PC-9 (cell line): ENCODE data around the gene ANKRD44.

Source experiments
- CTCF ChIP-seq: fragments of 200-600 bp; sonication (generic); conservative IDR thresholded peaks from 2 replicates; pipeline ENCODE4 v1.6.1; 2017; ENCODE audit warnings: mixed run types, antibody characterized with exemption, mild to moderate bottlenecking, moderate library complexity
- EZH2 ChIP-seq: fragments of 200-600 bp; sonication (generic); IDR thresholded peaks from 2 replicates; pipeline ENCODE4 v1.8.0; 2017; ENCODE audit warnings: antibody characterized with exemption, low read depth

GRCh38 chr2:196939371-196939770 is 371.2 kb downstream of the ANKRD44 start:
- TF ChIP-seq CTCF (no peak), EZH2 (no peak)
